Mesendoderm (in vitro differentiated cells): Measurements from ENCODE around the gene BRF1.

ENCODE experiments used
- DNase-seq: peaks from one replicate; pipeline ENCODE4 v3.0.0; 2013
- H2AK5ac ChIP-seq: 2 replicates; pipeline ENCODE4 v1.6.1; 2013; ENCODE audit warnings: low read length, inconsistent platforms
- H2BK120ac ChIP-seq: 2 replicates; pipeline ENCODE4 v1.6.1; 2013; ENCODE audit warnings: low read depth, mild to moderate bottlenecking, low read length, moderate library complexity, mixed read lengths
- H2BK15ac ChIP-seq: replicated peaks from 2 replicates; pipeline ENCODE4 v1.6.1; 2013; ENCODE audit warnings: low read depth, mild to moderate bottlenecking, moderate library complexity
- H2BK5ac ChIP-seq: 2 replicates; pipeline ENCODE4 v1.6.1; 2013; ENCODE audit warnings: low read length, inconsistent platforms
- H3K18ac ChIP-seq: 2 replicates; pipeline ENCODE4 v1.6.1; 2013; ENCODE audit warnings: mild to moderate bottlenecking, low read length, mixed read lengths
- H3K23ac ChIP-seq: one replicate; pipeline ENCODE4 v1.6.1; 2013; ENCODE audit warnings: low read length
- H3K27ac ChIP-seq: 2 replicates; pipeline ENCODE4 v1.5.1; 2013; ENCODE audit warnings: low read depth, mild to moderate bottlenecking, inconsistent platforms, low read length, moderate library complexity
- H3K27me3 ChIP-seq: 2 replicates; pipeline ENCODE4 v1.6.1; 2013; ENCODE audit warnings: low read length, control low read depth, mild to moderate bottlenecking, inconsistent platforms; ENCODE audit not compliant: insufficient read depth, poor library complexity
- H3K36me3 ChIP-seq: 2 replicates; pipeline ENCODE4 v1.6.1; 2013; ENCODE audit warnings: low read length, inconsistent platforms; ENCODE audit not compliant: control insufficient read depth, insufficient read depth
- H3K4ac ChIP-seq: one replicate; pipeline ENCODE4 v1.6.1; 2013; ENCODE audit warnings: low read depth, mild to moderate bottlenecking, low read length, moderate library complexity
- H3K4me1 ChIP-seq: 2 replicates; pipeline ENCODE4 v1.6.1; 2013; ENCODE audit warnings: low read depth, low read length, inconsistent platforms; ENCODE audit not compliant: control insufficient read depth
- H3K4me2 ChIP-seq: 2 replicates; pipeline ENCODE4 v1.6.1; 2013; ENCODE audit warnings: low read length
- H3K4me3 ChIP-seq: 2 replicates; pipeline ENCODE4 v1.5.1; 2013; ENCODE audit warnings: mild to moderate bottlenecking, low read length
- H3K56ac ChIP-seq: one replicate; pipeline ENCODE4 v1.6.1; 2013; ENCODE audit warnings: low read length
- H3K79me1 ChIP-seq: 2 replicates; pipeline ENCODE4 v1.6.1; 2013; ENCODE audit warnings: low read length, inconsistent platforms
- H3K79me2 ChIP-seq: 2 replicates; pipeline ENCODE4 v1.6.1; 2013; ENCODE audit warnings: mild to moderate bottlenecking, low read length; ENCODE audit not compliant: control insufficient read depth, insufficient read depth
- H3K9ac ChIP-seq: 2 replicates; pipeline ENCODE4 v1.6.1; 2013; ENCODE audit warnings: low read length, inconsistent platforms
- H4K5ac ChIP-seq: one replicate; pipeline ENCODE4 v1.6.1; 2013; ENCODE audit warnings: low read length
- H4K8ac ChIP-seq: one replicate; pipeline ENCODE4 v1.6.1; 2013; ENCODE audit warnings: low read depth, mild to moderate bottlenecking, control low read depth, low read length, moderate library complexity
- WGBS: extraction: QIAGEN DNeasy Blood & Tissue Kit; methylation state at CpG from one replicate; pipeline ENCODE4 v1.1.7; 2013; ENCODE audit warnings: low lambda C conversion rate, missing lambda C conversion rate; ENCODE audit not compliant: insufficient coverage; ENCODE audit errors: extremely low coverage; 5-methylcytosine and 5-hydroxymethylcytosine counted together

The BRF1 gene

DNA sequence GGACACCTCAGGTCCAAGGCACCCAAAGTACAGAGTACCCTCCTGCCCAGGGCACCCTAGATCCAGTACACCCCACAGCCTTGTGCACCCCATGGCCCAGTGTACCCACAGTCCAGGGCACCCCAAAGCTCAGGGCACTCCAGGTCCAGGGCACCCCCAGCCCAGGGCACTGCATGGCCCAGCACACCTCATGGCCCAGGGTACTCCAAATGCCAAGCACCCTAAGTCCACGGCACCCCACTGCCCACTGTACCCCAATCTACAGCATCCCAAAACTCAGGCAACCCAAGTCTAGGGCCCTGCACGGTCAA lies 138.2 kb downstream of the BRF1 start:
- WGBS = no CpG with 5 or more reads among the region's 2 CpGs

GRCh38 chr14:105161964-105162668 lies 138.7 kb downstream of the BRF1 start:
- H2AK5ac ChIP-seq = no peak overlapping the region
- no peak overlapping the region for H3K4me3 ChIP-seq
- no peaks in the 10 kb centered on the region for H3K36me3 ChIP-seq
- no peak overlapping the region for H2BK120ac ChIP-seq
- no peak overlapping the region for H3K56ac ChIP-seq
- no peak overlapping the region for H3K27ac ChIP-seq
- DNase-seq = peak; percentile 15
- no peak overlapping the region for H2BK15ac ChIP-seq
- H3K23ac ChIP-seq = no peak overlapping the region
- H3K79me2 ChIP-seq = no peaks in the 10 kb centered on the region
- no peak overlapping the region for H3K4ac ChIP-seq
- no peaks in the 10 kb centered on the region for H3K4me1 ChIP-seq
- no peak overlapping the region for H2BK5ac ChIP-seq
- H3K27me3 ChIP-seq = no peaks in the 10 kb centered on the region
- no CpG with 5 or more reads among the region's 10 CpGs for WGBS
- no peak overlapping the region for H3K4me2 ChIP-seq
- no peak overlapping the region for H4K5ac ChIP-seq
- H3K18ac ChIP-seq = no peak overlapping the region
- no peaks in the 10 kb centered on the region for H3K79me1 ChIP-seq
- no peak overlapping the region for H4K8ac ChIP-seq
- no peak overlapping the region for H3K9ac ChIP-seq

More for the DNA sequence above, 138.2 kb downstream of the BRF1 start:
- Histone ChIP-seq H3K79me2 (no peaks in the 10 kb centered on the region), H2BK15ac (no peak overlapping the region), H3K36me3 (no peaks in the 10 kb centered on the region), H3K4me2 (no peak overlapping the region), H3K56ac (no peak overlapping the region), H2AK5ac (no peak overlapping the region), H4K5ac (no peak overlapping the region), H3K4ac (no peak overlapping the region), H3K27me3 (no peaks in the 10 kb centered on the region), H3K4me3 (no peak overlapping the region), H3K27ac (no peak overlapping the region), H4K8ac (no peak overlapping the region), H3K23ac (no peak overlapping the region), H3K18ac (no peak overlapping the region), H3K9ac (no peak overlapping the region), H2BK5ac (no peak overlapping the region), H3K4me1 (no peaks in the 10 kb centered on the region), H2BK120ac (no peak overlapping the region), H3K79me1 (no peaks in the 10 kb centered on the region)
- no peak for DNase-seq

GRCh38 chr14:105161309-105161708 lies 139.5 kb downstream of the BRF1 start:
- no peak overlapping the region for H2BK120ac ChIP-seq
- no peak overlapping the region for H3K4me2 ChIP-seq
- no peak overlapping the region for H4K5ac ChIP-seq
- H3K36me3 ChIP-seq = no peaks in the 10 kb centered on the region
- WGBS = no CpG with 5 or more reads among the region's 15 CpGs
- no peaks in the 10 kb centered on the region for H3K4me1 ChIP-seq
- no peak overlapping the region for H3K9ac ChIP-seq
- no peaks in the 10 kb centered on the region for H3K79me1 ChIP-seq
- H4K8ac ChIP-seq = no peak overlapping the region
- H2BK15ac ChIP-seq = no peak overlapping the region
- H2BK5ac ChIP-seq = no peak overlapping the region
- DNase-seq = no peak
- H3K4ac ChIP-seq = no peak overlapping the region
- H3K18ac ChIP-seq = no peak overlapping the region
- no peak overlapping the region for H2AK5ac ChIP-seq
- no peak overlapping the region for H3K27ac ChIP-seq
- no peaks in the 10 kb centered on the region for H3K27me3 ChIP-seq
- H3K79me2 ChIP-seq = no peaks in the 10 kb centered on the region
- H3K56ac ChIP-seq = no peak overlapping the region
- H3K23ac ChIP-seq = no peak overlapping the region
- H3K4me3 ChIP-seq = no peak overlapping the region

DNA sequence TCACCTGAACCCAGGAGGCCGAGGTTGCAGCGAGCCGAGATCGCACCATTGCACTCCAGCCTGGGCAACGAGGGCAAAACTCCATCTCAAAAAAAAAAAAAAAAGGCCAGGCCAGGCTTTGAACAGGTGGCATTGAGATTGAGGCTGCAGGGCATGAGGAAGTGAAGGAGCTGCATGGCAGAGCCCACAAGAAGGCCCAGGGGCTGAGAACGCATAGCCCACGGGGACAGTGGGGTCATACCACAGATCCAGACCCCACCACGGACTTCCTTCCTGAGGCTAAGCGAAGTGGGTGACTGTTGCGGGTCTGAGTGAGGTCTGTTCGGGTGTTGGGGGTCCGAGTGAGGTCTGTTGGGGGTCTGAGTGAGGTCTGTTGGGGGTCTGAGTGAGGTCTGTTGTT lies 140.0 kb downstream of the BRF1 start:
- Histone ChIP-seq H3K27ac (no peak overlapping the region), H3K4me1 (no peaks in the 10 kb centered on the region), H3K23ac (no peak overlapping the region), H3K4me3 (no peak overlapping the region), H3K27me3 (no peaks in the 10 kb centered on the region), H3K4me2 (no peak overlapping the region), H4K8ac (no peak overlapping the region), H2BK5ac (no peak overlapping the region), H3K18ac (no peak overlapping the region), H3K36me3 (no peaks in the 10 kb centered on the region), H2BK120ac (no peak overlapping the region), H2BK15ac (no peak overlapping the region), H3K9ac (no peak overlapping the region), H4K5ac (no peak overlapping the region), H2AK5ac (no peak overlapping the region), H3K79me2 (no peaks in the 10 kb centered on the region), H3K56ac (no peak overlapping the region), H3K79me1 (no peaks in the 10 kb centered on the region), H3K4ac (no peak overlapping the region)
- WGBS = no CpG with 5 or more reads among the region's 12 CpGs
- DNase-seq = no peak

GRCh38 chr14:105159344-105159743 lies 141.5 kb downstream of the BRF1 start:
- Histone ChIP-seq H3K23ac (no peak overlapping the region), H3K18ac (no peak overlapping the region), H3K56ac (no peak overlapping the region), H3K4me3 (no peak overlapping the region), H3K79me2 (no peaks in the 10 kb centered on the region), H3K4me2 (no peak overlapping the region), H3K9ac (no peak overlapping the region), H2BK5ac (no peak overlapping the region), H4K5ac (no peak overlapping the region), H3K27ac (no peak overlapping the region), H3K4ac (no peak overlapping the region), H3K79me1 (no peaks in the 10 kb centered on the region), H4K8ac (no peak overlapping the region), H2AK5ac (no peak overlapping the region), H2BK15ac (no peak overlapping the region), H3K4me1 (no peaks in the 10 kb centered on the region), H3K27me3 (no peaks in the 10 kb centered on the region), H3K36me3 (no peaks in the 10 kb centered on the region), H2BK120ac (no peak overlapping the region)
- WGBS = no CpG with 5 or more reads among the region's 14 CpGs
- DNase-seq = no peak
